Heart right ventricle (tissue), 16 donors: ENCODE data around the gene TERB1. TPM values are rescaled to one million over a fixed set of nuclear protein-coding genes. Genes with fewer than 3 reads are reported as not detected.
"Not testable (repeated sequence)": the region's sequence is repeated elsewhere in the genome, so short reads cannot be mapped to it uniquely, and the experiment has no call there.

Experiments
- ATAC-seq, 8 donors: fragments of 200-7000 bp; cut with Tn5 transposase; one replicate each; pipeline ENCODE4 v1.9.1; 2020; ENCODE audit warnings: mild to moderate bottlenecking in 8 of 8, moderate library complexity in 8 of 8, moderate number of reproducible peaks in 1 of 8
- DNase-seq, 2 donors: peaks; one replicate each; pipeline ENCODE4 v3.0.0-alpha.2; 2020
- H3K27ac ChIP-seq, 10 donors: fragments of 200-600 bp; sonication (generic) in 2 of 10; one replicate each; pipeline versions ENCODE4 v1.5.0 to v1.8.0; 2020 to 2022; ENCODE audit warnings: mild to moderate bottlenecking in 3 of 10
- H3K27me3 ChIP-seq, 7 donors: fragments of 200-600 bp; one replicate each; pipeline ENCODE4 v1.8.0; 2021 to 2022; ENCODE audit warnings: mild to moderate bottlenecking in 2 of 7
- H3K36me3 ChIP-seq, 9 donors: fragments of 200-600 bp; sonication (generic) in 1 of 9; one replicate each; pipeline versions ENCODE4 v1.5.0 to v1.8.0; 2020 to 2022; ENCODE audit warnings: mild to moderate bottlenecking in 2 of 9
- H3K4me1 ChIP-seq, 9 donors: fragments of 200-600 bp; sonication (generic) in 1 of 9; one replicate each; pipeline versions ENCODE4 v1.5.0 to v1.8.0; 2020 to 2022; ENCODE audit warnings: mild to moderate bottlenecking in 4 of 9
- H3K4me3 ChIP-seq, 10 donors: fragments of 200-600 bp; sonication (generic) in 2 of 10; one replicate each; pipeline versions ENCODE4 v1.5.0 to v1.8.0; 2020 to 2022; ENCODE audit warnings: mild to moderate bottlenecking in 7 of 10, moderate library complexity in 2 of 10
- H3K9me3 ChIP-seq, 11 donors: fragments of 200-600 bp in 10 of 11; sonication (generic) in 2 of 11; one replicate each; pipeline versions ENCODE4 v1.5.0 to v1.8.0; 2013 to 2022; ENCODE audit warnings: mild to moderate bottlenecking in 2 of 11, control low read depth in 1 of 11, moderate library complexity in 1 of 11
- CTCF ChIP-seq, 9 donors: fragments of 200-600 bp; sonication (generic) in 2 of 9; IDR thresholded peaks; one replicate each; pipeline versions ENCODE4 v1.5.0 to v1.8.0; 2021 to 2022; ENCODE audit warnings: antibody characterized with exemption in 9 of 9, mild to moderate bottlenecking in 5 of 9, moderate library complexity in 1 of 9
- WGBS, 2 donors: extraction: QIAGEN DNeasy Blood & Tissue Kit; methylation state at CpG; one replicate each; pipeline ENCODE4 v1.1.7; 2013; ENCODE audit warnings: inconsistent platforms in 1 of 2; 5-methylcytosine and 5-hydroxymethylcytosine counted together
- intact Hi-C, 10 donors: fragments of 100-400 bp; cut with DNase I; formaldehyde crosslinking; loops; one replicate each; pipeline versions ENCODE4 v1.11.1 to v1.14.2; 2022
- polyA plus RNA-seq, 2 donors: library from polyadenylated mRNA; stranded (reverse); fragments of 200-250 nt; gene quantifications; one replicate each; pipeline ENCODE4 v1.2.3, GENCODE V29; 2013
- total RNA-seq, 10 donors: library from RNA; stranded (reverse); fragmentation: NEBNext Ultra II Directional in 3 of 10; extraction: Animal tissue kit (Norgen Biotek cat#: 25700) in 3 of 10; gene quantifications; one replicate each; pipeline versions ENCODE4 v1.2.1 to v1.2.4, GENCODE V29; 2021 to 2023
- donor health status: Arrhythmogenic right ventricular cardiomyopathy.
- donor health status: ischemic (EF 13 %, LVEDD 7.1; RV severe dilation, severe dysfunction).
- donor health status: healthy with polysubstance abuse.
- donor health status: DM: no; HTN: yes; CAD: no.
- donor health status: DM: no; HTN: no; CAD: no.
- donor health status: ischemic (EF 25% LVEDD 6.9; RV normal size, moderate dysfunction).
- donor health status: ischemic (EF 25% LVEDD 5.7; RV mildly dilated, moderate dysfunction).
- donor health status: healthy.
- donor health status: DM: yes; HTN: yes; CAD: no.
- donor health status: Ischemic cardiomyopathy.
- donor health status: ischemic (EF 35%, LVEDD 5.7; RV mildly dilated, moderate dysfunction).
- donor health status: nonischemic (EF 11% LVEDD 7.7; RV severe dilation, severe dysfunction).
- donor health status: DM: yes; HTN: yes; CAD: no.
- donor health status: PGD.
- donor health status: ischemic (EF 29% LVEDD 5.4; RV normal size, mild dysfunction).
- donor health status: nonischemic (EF 23%, LVEDD 6.1; RV moderate dilation, normal function).

Gene TERB1
- total and polyA plus RNA-seq, 12 donors, result 0.12 TPM; not detected in 11

GRCh38 chr16:66798161-66798560, 3.2 kb downstream of the TERB1 start:
- WGBS, 2 donors, result 78 to 82% methylated on average over 2 of the region's 2 CpGs
- Histone ChIP-seq H3K4me3 (no peak overlapping the region), H3K9me3 (no peaks in the 10 kb centered on the region), H3K36me3 (peaks cover 0 to 26% (median 11%) of the 10 kb centered on the region in 9 donors), H3K4me1 (no peaks in the 10 kb centered on the region), H3K27ac (no peak overlapping the region), H3K27me3 (no peaks in the 10 kb centered on the region)
- no peak for TF ChIP-seq CTCF (IDR thresholded peaks at IDR 0.05)
- intact Hi-C loops, result no loop called here
- ATAC-seq, result no peak
- no peak for DNase-seq

DNA sequence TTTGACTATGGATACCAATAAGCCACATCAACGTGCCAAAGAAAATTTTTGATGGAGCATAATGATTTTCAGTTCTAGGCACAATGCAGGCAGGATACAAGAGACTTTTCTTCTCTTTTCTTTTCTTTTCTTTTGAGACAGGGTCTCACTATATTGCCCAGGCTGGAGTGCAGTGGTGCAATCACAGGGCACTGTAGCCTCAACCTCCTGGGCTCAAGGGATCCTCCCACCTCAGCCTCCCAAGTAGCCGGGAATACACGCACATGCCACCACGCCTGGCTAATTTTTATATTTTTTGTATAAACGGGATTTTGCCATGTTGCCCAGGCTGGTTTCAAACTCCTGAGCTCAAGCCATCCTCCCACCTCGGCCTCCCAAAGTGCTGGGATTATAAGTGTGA, 7.4 kb downstream of the TERB1 start:
- H3K27ac ChIP-seq, H3K4me3 ChIP-seq, H3K9me3 ChIP-seq, ATAC-seq, intact Hi-C loops, H3K27me3 ChIP-seq, H3K4me1 ChIP-seq, DNase-seq, H3K36me3 ChIP-seq: not testable (repeated sequence)
- WGBS, 2 donors, result 89 to 94% methylated on average over 6 of the region's 6 CpGs

GRCh38 chr16:66790130-66790733, 11.2 kb downstream of the TERB1 start:
- ATAC-seq (no peak), DNase-seq (no peak)
- intact Hi-C loops, result no loop called here
- TF ChIP-seq CTCF (IDR thresholded peaks at IDR 0.05), result no peak
- no peak overlapping the region for H3K27ac ChIP-seq
- 44 to 52% methylated on average over 3 of the region's 3 CpGs for whole genome bisulfite sequencing, 2 donors
- no peaks in the 10 kb centered on the region for H3K4me1 ChIP-seq
- H3K36me3 ChIP-seq, result no peaks in the 10 kb centered on the region
- H3K9me3 ChIP-seq, result no peaks in the 10 kb centered on the region
- H3K27me3 ChIP-seq, result peaks cover 0 to 3% (median 0%) of the 10 kb centered on the region in 7 donors
- H3K4me3 ChIP-seq, result no peak overlapping the region

DNA sequence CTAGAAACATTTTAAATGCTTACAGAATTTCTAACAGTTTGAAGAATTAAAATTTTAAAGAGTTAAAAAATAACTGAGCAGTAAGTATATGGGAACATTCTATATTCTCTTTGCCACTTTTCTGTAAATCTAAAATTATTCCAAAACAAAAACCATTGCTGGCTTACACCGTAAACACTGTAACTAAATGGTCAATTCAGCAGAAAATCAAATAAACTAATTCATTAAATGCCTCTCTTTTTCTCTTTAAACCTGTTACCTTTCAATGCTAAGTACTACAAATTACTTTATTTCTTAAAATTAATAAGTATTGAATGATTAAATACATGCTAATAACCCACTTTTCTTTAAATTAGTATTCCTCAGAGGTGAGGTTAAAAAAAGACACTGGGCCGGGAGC, 14.0 kb downstream of the TERB1 start:
- Histone ChIP-seq H3K4me1 (no peaks in the 10 kb centered on the region), H3K27me3 (peaks cover 0 to 3% (median 0%) of the 10 kb centered on the region in 7 donors), H3K27ac (no peak overlapping the region), H3K4me3 (no peak overlapping the region), H3K36me3 (no peaks in the 10 kb centered on the region), H3K9me3 (no peaks in the 10 kb centered on the region)
- ATAC-seq (no peak), DNase-seq (no peak)
- TF ChIP-seq CTCF (IDR thresholded peaks at IDR 0.05), result no peak
- WGBS, 2 donors, result 71 to 94% methylated on average over 2 of the region's 2 CpGs
- intact Hi-C loops, result no loop called here

GRCh38 chr16:66786551-66786950, 14.8 kb downstream of the TERB1 start:
- 95 to 98% methylated on average over 3 of the region's 3 CpGs for WGBS, 2 donors
- Histone ChIP-seq H3K4me3 (no peak overlapping the region), H3K27ac (no peak overlapping the region), H3K9me3 (no peaks in the 10 kb centered on the region), H3K36me3 (no peaks in the 10 kb centered on the region), H3K4me1 (no peaks in the 10 kb centered on the region), H3K27me3 (peaks cover 0 to 3% (median 0%) of the 10 kb centered on the region in 7 donors)
- no peak for ATAC-seq
- TF ChIP-seq CTCF (IDR thresholded peaks at IDR 0.05), result no peak
- DNase-seq, result no peak
- intact Hi-C loops, result no loop called here
